GM21717 (cell line): ENCODE measurements around the gene ZMYND10.

Experiments used
- ATAC-seq: cut with Tn5 transposase; IDR thresholded peaks from one replicate; pipeline ENCODE4 v1.9.1; 2021; ENCODE audit warnings: mild to moderate bottlenecking, moderate library complexity; ENCODE audit not compliant: unreplicated experiment

Gene ZMYND10

DNA sequence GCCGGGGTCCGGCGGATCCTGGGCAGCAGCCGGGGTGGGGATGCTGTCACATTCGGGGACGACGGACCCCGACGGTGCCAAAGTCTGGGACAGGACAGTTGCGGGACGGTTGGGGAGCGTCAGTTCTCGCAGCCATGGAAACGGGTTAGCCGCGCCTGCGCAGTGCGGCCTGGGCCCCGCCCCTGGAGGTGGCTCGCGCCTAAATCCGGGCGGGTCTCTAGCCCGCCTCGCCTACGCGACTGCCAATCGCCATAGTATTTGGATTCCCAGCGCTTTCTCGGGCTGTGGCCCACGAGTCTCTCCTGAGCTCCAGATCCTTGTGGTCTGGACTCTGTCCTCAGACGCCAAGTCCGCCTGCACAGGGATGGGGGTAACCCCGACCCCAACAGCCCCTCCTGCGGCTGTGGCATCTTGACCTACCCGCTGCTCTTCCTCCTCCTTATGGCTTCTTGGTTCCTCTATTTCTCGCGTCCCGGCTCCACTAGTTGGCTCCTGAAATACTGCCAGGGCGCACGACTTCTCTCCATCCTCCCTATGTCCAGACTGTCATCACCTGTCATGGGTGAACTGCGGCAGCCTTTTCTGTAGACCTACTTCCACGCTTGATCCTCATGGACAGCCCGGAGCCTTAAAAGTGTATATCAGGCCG, at the start of gene ZMYND10:
TSS of gene ZMYND10 (minus strand) at position 147 of the 649 bp plus-strand sequence. CDS start 153 bp downstream, outside the sequence.
- ATAC-seq = no peak

DNA sequence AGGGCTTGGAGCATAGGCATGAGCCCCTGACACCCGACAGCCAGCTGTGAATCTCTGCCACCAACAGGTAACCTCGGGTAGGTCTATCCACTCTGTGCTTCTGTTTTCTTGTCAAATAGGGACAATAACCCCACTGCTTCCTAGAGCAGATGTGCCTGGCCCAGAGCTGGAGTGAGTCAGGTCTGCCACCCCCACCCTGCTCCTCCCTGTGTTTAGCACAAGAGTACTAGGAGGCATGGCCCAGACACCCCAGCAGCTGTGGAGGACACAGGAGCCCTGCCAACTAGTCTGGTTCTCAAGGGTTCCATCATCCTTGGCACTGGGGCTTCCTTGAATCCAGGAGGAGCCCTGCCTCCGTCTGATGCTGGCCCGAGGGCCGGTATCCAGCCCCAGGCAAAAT, 47.5 kb upstream of the ZMYND10 start:
- no peak for ATAC-seq

DNA sequence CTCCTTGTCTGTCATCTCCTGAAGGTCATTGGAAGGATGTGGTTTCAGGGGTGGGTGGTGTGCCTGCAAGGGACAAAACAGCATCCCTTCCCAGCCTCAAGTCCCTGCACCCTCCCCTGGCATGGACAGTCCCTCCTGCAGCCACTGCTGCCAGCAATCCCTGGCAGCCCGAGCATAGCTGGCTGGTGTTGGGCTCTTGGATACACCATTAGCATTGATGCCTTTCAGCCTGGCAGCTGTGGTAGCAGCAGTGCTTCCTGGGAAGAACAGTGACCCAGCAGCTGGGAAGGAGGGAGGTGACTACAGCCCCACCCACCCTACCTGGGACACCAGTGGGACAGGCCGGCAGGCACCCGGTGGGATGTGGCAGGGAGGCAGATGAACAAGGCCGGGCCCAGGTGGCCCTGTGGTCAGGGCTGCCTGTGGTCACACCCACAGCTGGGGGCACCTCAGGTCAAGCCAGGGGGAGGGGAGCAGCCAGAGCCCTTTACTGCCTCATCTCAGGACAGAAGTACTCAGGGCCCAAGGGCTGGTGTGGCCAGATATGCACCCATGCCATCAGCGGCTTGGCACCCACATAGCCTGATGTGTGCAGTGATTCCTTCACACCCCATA, 46.7 kb upstream of the ZMYND10 start:
- ATAC-seq = no peak

DNA sequence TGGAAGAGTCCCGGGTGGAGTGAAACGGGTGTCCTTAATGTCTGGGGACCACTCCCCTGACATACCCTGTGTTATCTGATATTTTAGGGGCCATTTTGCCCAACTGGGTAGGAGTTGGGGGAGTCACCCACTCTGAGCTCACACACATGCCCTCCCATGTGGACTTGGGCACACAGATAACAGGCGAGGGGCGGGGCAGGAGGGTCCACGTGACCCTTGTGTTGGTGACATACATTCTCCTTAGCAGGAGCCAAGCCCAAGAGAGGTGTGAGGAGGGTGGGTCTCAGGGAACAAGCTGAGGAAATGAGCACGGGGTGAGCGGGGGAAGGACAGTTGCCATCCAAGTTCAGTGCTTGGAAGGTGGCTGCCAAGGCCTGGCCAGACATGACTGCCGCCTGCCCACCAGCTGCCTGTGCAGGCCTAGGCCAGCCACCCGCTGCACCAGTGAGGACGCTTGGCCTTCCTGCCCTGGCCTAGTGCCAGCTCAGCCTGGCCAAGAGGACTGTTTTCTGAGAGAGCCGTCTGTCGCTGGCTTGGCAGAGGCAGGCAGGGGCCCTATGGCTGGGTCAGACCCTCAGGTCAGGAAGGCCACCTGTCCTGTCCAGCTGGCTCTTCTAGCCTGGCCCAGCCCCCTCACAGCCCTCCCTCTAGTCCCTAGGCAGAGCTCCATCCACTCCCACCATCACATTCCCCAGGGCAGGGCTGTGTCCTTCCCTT, 45.1 kb upstream of the ZMYND10 start:
- no peak for ATAC-seq

DNA sequence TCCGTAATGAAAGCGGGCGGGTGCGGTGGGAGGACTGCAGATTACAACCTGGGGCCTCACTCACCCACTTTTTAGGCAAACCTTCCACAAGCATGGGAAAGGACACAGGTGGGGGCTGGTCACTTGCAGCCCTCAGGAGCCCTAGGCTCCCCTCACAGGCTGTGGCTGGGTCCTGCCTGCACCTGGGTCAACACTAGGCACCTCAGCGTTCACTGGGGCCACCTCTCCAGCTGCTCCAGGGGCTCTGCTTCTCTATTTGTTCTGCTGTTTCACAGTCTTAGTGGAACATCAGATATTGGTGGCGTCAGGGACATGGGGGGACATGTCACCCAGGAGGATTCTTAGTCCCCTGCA, 43.9 kb upstream of the ZMYND10 start:
- ATAC-seq = no peak

DNA sequence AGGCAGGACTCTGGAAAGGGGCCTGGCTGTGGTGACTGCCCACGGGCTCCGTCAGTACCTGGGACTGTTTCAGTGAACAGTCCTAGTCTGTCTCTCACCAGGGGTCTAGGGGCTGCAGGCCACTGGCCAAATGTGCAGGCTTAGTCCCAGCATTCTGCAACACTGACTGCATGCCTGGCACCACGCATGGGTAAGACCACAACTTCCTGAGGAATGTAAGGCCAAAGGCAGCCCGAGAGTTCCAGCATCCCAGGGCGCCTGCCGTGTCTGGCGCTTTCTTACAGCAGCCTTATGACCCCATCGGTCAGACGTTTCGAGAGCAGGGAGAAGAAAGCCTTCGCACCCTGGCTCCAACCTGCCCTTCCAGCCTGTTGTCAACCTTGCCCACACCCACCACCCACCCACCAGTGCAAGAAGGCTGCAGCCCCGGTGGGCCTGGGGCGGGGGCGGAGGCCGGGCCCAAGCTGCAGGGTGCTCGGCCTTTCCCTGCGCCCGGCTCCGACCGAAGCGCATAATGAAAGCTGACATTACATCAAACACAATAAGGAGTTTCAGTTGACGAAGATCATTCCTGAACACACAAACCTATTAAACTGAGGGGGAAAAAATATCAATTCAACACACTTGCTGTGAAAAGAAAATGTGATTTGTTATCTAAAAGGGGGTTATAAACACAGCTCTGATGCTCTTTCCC, 43.3 kb upstream of the ZMYND10 start:
- ATAC-seq = no peak

DNA sequence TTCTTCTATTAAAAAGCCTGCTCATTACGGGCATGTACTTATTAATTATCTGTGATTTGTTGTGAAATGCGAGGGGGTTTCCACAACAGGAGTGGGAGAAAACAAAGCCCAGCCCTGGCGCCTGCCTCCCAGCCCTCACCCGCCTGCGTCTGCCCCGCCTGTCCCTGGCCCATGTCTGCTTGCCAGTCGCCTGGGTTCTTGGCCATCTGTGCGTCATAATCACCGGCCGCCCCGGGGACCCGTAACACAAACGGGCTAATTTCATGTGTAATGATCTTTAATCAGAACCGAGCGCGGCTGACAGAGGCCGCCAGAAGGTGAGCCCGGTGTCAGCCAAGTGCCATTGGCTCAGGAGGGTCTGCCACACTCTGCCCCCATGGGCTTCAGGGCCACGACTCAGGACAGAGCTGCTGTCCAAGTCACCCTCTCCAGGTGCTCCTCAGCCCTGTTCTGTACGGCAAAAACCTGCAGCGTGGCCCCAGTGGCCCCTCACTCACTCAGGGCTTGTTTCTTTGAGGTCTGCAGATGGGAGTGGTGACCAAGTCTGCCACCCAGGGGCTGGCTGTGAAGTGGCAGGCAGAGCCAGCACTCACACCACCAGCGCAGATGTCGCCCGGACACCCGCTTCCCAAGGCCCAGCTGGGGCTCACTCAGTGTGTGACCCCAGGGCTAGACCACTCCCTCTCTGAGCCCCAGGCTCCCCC, 42.6 kb upstream of the ZMYND10 start:
- ATAC-seq = no peak

DNA sequence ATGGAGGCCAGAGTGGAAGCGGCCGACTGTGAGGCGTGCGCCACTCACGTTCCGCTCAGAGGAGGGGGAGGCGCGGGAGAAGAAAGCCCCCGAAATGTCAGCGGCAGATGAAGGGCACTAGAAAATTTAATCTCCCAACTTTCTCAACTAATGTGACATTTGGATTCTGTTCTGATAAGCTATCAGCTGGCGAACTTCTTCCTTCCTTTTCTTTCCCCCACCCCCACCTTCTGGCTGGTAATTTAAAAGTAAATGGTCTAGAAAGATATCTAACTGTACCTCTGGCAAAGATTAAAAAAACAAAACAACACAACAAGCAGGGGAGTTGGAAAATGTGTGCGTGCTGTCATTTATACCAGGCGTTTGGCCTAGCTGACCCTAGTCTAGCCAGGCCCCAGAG, 40.2 kb upstream of the ZMYND10 start:
- no peak for ATAC-seq

DNA sequence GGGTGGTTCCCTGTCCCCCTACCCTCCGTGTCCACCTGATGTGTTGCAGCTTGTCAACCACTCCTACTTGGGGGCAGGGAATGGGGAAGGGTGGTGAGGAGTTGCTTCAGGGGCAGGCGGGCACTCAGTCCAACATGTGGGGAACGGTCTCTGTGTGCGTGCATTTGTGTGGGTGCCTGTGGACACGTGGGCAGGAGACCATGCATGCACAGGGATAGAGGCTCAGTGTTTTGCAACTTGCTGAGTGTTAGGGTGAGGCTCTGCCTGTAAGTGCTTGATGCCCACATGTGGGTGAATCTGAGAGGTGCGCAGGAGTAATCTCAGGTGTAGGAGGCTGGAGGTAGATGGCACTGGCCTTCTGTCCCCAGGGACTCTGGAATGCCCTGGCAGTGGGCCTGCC, 38.2 kb upstream of the ZMYND10 start:
- no peak for ATAC-seq

DNA sequence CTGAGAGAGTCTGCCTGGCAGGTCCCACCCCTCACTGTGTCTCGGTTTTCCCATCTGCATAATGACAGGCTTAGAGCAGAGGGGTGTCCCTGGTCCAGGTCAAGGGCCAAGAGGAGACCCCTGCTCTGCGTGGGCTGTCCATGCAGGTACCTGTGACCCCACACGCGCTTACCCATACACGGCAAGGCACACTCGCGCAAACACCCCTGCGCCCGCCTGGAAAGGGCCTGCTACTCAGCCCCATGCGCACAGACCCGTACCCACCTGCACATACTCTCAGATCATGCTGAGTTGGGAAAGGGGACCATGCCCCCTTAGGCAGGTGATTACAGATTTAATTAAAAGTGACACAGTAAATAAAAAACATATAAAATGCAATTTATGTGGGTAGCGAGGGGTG, 37.2 kb upstream of the ZMYND10 start:
- ATAC-seq = no peak

DNA sequence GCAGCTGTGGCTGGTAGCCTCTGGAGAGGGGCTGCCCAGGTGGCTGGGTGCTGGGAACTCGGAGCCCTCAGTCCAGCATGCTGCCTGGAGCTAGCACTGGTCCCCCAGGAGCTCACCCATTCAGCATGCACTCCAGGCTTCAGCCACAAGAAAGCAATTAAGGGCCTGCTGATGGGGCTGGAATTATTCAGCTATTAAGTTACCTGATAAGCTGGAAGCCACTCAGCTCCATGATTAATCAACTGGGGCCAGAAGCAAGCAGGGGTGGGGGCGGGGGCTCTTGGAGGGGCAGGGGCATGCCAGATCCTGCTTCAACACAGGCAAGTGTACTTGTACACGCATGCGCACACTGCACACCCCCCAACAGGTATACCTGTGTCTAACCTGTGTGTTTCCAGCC, 35.9 kb upstream of the ZMYND10 start:
- no peak for ATAC-seq

DNA sequence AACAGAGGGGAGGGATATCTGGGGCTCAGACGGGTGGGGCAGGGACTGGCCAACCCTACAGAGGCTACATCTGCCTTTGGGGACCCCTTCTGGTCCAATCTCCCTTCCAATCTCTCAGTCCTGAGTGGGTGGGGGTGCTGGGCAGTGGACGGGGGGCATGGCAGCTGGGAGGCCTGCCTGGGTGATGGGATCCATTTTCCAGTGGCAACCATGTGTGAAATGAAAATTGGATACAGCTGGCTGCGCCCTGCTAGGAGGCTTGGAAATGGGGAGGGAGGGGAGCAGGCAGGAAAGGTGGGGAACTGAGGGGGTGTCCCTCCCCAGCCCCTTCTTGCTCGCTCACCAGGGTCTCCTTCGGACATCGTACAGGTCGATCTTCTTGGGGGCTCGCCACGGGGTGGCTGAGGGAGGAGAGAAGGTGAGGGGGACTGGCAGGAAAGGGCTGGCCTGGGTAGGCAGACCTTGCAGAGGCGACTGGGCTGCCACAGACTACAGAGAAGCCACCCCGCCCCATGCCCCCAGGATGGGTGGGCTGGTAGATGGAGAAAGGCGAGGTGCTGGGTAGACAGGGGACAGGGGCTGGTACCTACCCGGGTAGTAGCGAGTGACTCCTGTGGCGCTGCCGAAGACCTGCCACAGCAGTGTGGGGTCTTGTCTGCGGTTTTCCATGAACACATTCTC, 35.0 kb upstream of the ZMYND10 start:
- no peak for ATAC-seq

DNA sequence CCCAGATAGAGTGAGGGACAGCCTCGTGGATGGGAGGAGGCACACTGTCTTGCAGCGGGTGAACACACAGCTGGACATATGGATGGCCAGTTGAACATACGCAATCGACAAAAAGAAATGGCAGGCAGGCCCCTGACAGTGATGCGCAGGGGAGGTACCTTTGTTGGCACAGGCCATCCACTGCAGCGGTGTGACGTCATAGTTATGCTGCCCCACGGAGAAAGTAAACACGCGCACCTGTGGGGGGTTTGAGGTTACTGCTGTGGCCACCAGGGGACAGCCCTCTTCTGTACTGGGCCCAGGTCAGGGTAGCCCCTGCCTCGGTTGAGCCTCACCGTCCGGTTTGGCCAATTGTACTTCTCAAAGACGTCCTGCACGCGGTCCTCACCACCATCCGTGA, 33.2 kb upstream of the ZMYND10 start:
- no peak for ATAC-seq

DNA sequence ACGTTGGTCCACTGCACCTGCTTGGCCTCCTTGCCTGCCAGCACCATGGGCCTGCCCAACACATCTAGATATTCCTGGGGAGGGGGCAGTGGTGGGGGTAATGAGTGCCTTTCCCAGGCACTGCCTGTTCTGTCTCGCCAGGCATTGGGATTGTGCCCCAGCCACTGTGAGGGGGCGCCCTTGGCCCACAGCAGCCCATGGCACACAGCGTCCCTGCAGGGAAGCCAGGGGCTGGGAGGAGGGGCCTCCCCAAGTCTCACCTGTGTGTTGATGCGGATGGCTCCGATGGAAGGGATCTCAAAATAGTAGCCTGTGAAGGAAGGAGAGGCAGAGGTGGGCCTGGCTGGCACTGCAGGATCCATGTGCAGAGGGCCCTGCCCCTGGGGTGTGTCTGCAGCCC, 32.5 kb upstream of the ZMYND10 start:
- no peak for ATAC-seq

DNA sequence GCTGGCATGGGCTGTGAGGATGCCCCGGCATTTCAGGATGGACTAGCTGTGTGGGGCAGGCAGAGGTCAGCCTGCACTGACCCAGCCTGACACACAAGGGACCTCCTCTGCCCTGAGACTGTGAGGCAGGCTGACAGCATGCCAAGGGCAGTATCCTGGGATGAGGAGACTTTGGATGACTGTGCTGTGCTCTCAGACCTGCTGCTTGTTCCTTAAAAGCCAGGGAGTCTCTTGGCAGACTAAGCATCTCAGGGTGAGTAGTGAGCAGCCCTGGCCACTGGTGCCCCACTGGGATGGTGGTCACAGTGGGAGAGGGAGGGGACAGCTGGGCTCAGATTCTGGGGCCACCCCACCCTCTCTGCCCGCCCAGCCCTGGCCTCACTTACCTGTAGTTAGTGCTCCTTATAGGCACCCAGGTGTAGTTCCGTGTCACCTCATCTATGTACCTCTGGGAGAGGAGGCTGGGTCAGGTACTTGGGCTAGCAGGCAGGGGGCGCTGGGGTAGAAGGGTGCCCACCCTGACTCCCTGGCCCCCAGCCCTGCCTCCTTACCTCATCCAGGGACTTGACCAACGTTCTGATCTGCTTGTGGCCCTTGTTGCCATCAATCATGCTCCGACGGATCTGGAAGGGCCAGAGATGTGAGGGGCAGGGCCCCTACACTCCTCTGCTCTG, 29.9 kb upstream of the ZMYND10 start:
- no peak for ATAC-seq

DNA sequence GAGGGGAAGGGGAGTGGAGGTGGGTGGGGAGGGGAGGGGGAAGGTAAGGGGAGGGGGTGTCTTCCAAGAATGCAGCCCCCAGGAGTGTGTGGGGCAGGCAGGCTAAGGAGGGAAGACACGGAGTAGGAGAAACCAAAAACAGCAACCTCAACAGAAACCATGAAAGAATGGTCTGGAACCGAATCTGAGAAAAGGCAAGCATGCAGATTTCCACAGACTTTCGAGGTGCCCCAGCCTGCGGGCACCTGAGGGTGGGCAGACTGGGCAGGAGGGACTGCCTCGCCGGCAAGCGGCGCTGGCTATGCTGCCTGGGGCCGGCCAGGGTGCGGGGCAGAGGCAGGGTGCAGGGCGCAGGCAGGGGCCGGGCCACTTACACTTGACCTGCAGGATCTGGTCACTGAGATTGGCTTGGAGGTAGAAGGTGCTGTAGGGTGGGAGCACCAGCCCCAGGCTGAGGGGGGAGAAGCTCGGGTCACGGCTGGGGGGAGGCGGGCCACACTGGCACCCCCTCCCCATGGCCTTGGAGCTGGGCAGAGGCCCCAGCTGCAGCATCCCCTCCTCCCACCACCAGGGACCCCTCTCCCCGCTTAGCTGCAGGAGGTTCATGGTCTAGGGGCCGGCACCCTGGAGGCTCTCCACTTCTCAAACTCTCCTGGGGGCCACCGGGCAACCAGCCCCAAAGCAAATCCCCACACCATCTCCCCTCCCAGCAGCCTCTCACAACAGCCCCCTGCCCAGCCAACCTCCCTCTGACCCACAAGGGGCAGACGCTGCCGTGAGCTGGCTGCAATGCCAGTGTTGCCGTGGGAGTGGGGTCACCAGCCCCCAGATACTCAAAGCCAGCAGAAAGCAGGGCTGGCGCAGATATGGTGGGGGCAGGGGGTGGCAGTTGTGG, 29.1 kb upstream of the ZMYND10 start:
- ATAC-seq = no peak

DNA sequence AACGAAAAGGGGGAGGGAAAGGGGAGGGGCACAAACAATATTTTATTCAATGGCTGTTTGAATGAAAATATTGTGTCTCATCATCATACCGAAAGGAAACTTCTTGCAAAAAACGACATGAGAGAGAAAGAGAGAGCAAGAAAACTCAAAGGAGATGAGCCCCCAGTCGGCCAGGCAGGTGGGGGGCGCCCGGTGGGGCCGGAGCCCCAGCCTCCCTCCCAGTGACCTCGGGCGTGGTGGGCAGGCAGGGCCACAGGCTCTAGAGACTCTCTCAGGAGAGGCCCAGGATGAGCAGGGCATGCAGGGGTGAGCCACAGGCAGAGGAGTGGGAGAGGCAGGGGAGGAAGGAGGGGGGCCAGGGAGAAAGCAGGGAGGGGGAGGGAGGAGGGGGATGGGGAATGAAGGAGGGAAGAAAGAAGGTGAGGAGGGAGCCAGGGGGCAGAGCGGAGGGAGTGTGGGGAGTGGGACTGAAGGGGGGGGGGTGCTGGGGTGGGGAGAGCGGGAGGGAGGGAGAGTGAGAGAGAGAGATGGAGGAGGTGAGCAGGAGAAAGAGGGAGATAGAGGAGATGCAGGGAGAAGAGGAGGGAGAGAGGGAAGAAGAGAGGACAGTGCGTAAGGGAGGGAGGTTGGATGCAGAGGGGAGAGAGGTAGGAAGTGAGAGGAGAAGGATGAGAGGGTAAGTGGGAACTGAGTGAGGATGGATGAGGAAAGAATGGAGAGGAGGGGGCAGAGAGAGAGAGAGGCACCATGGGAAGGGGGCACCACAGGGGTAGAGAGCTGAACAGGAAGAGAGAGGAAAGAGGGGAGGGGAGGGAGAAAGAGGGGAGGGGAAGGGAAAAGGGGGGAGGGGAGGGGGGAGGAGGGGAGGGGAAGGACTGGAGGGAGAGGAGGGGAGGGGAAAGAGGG, 27.9 kb upstream of the ZMYND10 start:
- ATAC-seq = no peak

DNA sequence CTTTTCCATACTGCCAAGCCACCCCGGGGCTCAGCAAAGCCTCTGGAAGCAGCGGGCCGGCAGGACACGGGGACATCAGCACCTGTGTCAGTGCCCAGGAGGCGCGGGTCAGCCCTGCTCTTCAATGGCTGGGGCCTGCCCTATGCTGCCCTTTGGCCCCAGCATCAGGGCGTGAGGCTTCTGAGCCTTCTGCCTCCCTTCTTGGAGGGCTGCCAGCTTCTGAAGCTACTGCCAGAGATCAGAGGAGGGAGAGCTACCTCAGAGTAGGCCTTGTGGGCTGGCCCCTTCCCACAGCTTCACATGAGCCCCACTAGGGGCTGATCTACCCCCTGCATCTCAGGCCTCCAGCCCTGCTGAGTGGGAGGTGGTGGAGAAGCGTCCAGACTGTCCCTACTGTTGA, 26.8 kb upstream of the ZMYND10 start:
- ATAC-seq = no peak
